ENCODE data around the gene STAMBP. TPM values are rescaled to one million over a fixed set of nuclear protein-coding genes. Genes with fewer than 3 reads are reported as not detected.

STAMBP gene
- total RNA-seq, 1 donor from 2014 or later, result 46.5 TPM

GRCh38 chr2:73839653-73840411, 11.1 kb downstream of the STAMBP start:
- H2AFZ ChIP-seq (ENCODE audit: low read depth, low read length), result no peak overlapping the region
- Mint-ChIP-seq H3K36me3 (ENCODE audit: low read depth, unreplicated experiment) (peaks cover 9% of the 10 kb centered on the region), H3K4me3 (ENCODE audit: unreplicated experiment) (no peak overlapping the region), H3K4me1 (ENCODE audit: low read depth, unreplicated experiment) (peaks cover 30% of the 10 kb centered on the region), H3K27ac (ENCODE audit: unreplicated experiment) (peak overlapping the region; percentile 75), H3K27me3 (ENCODE audit: low read depth, unreplicated experiment) (no peaks in the 10 kb centered on the region), H3K9me3 (ENCODE audit: unreplicated experiment) (no peaks in the 10 kb centered on the region)
- no peak for TF ChIP-seq EZH2 (IDR thresholded peaks at IDR 0.05; ENCODE audit: insufficient read depth, low read length)
- TF ChIP-seq, protein P1, sequence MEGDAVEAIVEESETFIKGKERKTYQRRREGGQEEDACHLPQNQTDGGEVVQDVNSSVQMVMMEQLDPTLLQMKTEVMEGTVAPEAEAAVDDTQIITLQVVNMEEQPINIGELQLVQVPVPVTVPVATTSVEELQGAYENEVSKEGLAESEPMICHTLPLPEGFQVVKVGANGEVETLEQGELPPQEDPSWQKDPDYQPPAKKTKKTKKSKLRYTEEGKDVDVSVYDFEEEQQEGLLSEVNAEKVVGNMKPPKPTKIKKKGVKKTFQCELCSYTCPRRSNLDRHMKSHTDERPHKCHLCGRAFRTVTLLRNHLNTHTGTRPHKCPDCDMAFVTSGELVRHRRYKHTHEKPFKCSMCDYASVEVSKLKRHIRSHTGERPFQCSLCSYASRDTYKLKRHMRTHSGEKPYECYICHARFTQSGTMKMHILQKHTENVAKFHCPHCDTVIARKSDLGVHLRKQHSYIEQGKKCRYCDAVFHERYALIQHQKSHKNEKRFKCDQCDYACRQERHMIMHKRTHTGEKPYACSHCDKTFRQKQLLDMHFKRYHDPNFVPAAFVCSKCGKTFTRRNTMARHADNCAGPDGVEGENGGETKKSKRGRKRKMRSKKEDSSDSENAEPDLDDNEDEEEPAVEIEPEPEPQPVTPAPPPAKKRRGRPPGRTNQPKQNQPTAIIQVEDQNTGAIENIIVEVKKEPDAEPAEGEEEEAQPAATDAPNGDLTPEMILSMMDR (IDR thresholded peaks at IDR 0.05; ENCODE audit: insufficient read depth, low read depth, low read length), result no peak
- H3K27ac ChIP-seq (ENCODE audit: low read depth, low read length), result no peak overlapping the region
- DNase-seq (ENCODE audit: low read depth) (no peak), FAIRE-seq (no peak)
- H3K4me1 ChIP-seq (ENCODE audit: insufficient read depth, low read length), result peaks cover 13% of the 10 kb centered on the region
- no peaks in the 10 kb centered on the region for H3K27me3 ChIP-seq (ENCODE audit: insufficient read depth, low read length)
- H3K36me3 ChIP-seq (ENCODE audit: insufficient read depth, low read length), result peaks cover 4% of the 10 kb centered on the region
- H3K4me3 ChIP-seq (ENCODE audit: insufficient read depth, low read depth, low read length), result no peak overlapping the region
- H3K4me2 ChIP-seq (ENCODE audit: low read length), result peak overlapping the region; percentile 34
- no peaks in the 10 kb centered on the region for H3K9me3 ChIP-seq (ENCODE audit: insufficient read depth, low read depth, low read length)
- H3K9ac ChIP-seq (ENCODE audit: low read length), result no peak overlapping the region
- H4K20me1 ChIP-seq (ENCODE audit: insufficient read depth, low read length), result peaks cover 13% of the 10 kb centered on the region
- peaks cover 14% of the 10 kb centered on the region for H3K79me2 ChIP-seq (ENCODE audit: insufficient read depth, low read length)

DNA sequence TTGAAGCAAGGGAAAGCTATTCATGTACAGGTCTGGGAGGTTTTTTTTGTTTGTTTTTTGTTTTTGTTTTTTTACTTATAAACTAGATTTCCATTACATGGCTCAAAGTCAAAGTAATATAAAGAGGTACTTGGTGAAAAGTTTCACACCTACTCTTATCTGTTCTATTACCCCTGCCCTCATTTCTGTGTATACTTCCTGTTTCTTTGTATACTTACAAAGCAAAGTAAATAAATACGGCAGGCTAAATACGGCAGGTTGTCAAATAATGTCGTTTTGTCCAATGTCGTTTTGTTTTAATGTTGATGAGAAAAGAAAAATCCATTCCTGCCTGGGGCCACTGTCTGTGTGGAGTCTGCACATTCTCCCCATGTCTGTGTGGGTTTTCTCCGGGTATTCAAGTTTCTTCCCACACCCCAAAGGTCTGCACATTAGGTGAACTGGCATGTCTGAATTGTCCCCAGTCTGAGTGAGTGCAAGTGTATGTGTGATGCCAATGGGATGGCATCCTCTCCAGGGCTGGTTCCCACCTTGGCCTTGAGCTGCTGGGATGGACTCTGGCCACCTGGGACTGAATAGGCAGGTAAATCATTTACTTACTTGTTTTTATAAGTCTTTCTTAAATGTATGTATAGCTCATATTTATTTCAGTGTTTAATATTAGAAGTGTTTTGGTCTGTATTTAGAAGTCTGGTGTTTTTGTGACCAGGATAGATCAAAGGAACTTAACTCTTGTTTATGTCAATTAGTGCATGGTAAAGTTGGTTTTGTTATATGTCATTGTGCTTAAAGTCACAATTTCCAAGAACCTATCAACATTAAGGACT, 13.4 kb downstream of the STAMBP start:
- H3K27ac Mint-ChIP-seq (ENCODE audit: unreplicated experiment), result peak overlapping the region; percentile 7
- no peak overlapping the region for H3K4me3 Mint-ChIP-seq (ENCODE audit: unreplicated experiment)
- H3K4me2 ChIP-seq (ENCODE audit: low read length), result no peak overlapping the region
- DNase-seq (ENCODE audit: low read depth), result no peak
- no peaks in the 10 kb centered on the region for H3K9me3 ChIP-seq (ENCODE audit: insufficient read depth, low read depth, low read length)
- TF ChIP-seq, protein P1 (IDR thresholded peaks at IDR 0.05; ENCODE audit: insufficient read depth, low read depth, low read length), result no peak
- no peak for TF ChIP-seq EZH2 (IDR thresholded peaks at IDR 0.05; ENCODE audit: insufficient read depth, low read length)
- peaks cover 27% of the 10 kb centered on the region for H3K4me1 Mint-ChIP-seq (ENCODE audit: low read depth, unreplicated experiment)
- H3K36me3 ChIP-seq (ENCODE audit: insufficient read depth, low read length), result peaks cover 20% of the 10 kb centered on the region
- H3K36me3 Mint-ChIP-seq (ENCODE audit: low read depth, unreplicated experiment), result peaks cover 11% of the 10 kb centered on the region
- no peak overlapping the region for H3K27ac ChIP-seq (ENCODE audit: low read depth, low read length)
- H3K9me3 Mint-ChIP-seq (ENCODE audit: unreplicated experiment), result no peaks in the 10 kb centered on the region
- H3K27me3 ChIP-seq (ENCODE audit: insufficient read depth, low read length), result no peaks in the 10 kb centered on the region
- H2AFZ ChIP-seq (ENCODE audit: low read depth, low read length), result no peak overlapping the region
- H3K4me3 ChIP-seq (ENCODE audit: insufficient read depth, low read depth, low read length), result no peak overlapping the region
- H3K79me2 ChIP-seq (ENCODE audit: insufficient read depth, low read length), result peaks cover 14% of the 10 kb centered on the region
- H3K4me1 ChIP-seq (ENCODE audit: insufficient read depth, low read length), result peaks cover 13% of the 10 kb centered on the region
- no peak overlapping the region for H3K9ac ChIP-seq (ENCODE audit: low read length)
- no peak for FAIRE-seq
- H3K27me3 Mint-ChIP-seq (ENCODE audit: low read depth, unreplicated experiment), result no peaks in the 10 kb centered on the region
- H4K20me1 ChIP-seq (ENCODE audit: insufficient read depth, low read length), result peaks cover 9% of the 10 kb centered on the region
